HG03442 (cell line): Measurements from ENCODE around the gene OR6B2.
"Not testable (repeated sequence)": the region's sequence is repeated elsewhere in the genome, so short reads cannot be mapped to it uniquely, and the experiment has no call there.

ENCODE experiments used
- ATAC-seq: cut with Tn5 transposase; IDR thresholded peaks from one replicate; pipeline ENCODE4 v1.9.1; 2021; ENCODE audit warnings: mild to moderate bottlenecking, moderate library complexity; ENCODE audit not compliant: unreplicated experiment

The OR6B2 gene

GRCh38 chr2:240030379-240031094 lies at the start of gene OR6B2:
Gene OR6B2 (minus strand): TSS chr2:240030429. CDS start chr2:240030429, 0 bp downstream.
- no peak for ATAC-seq

- no peak for ATAC-seq
These were observed 48.4 kb upstream of the OR6B2 start for GRCh38 chr2:240078631-240079030.

GRCh38 chr2:240077442-240077841 lies 47.2 kb upstream of the OR6B2 start:
- ATAC-seq = no peak

GRCh38 chr2:240074545-240074944 lies 44.3 kb upstream of the OR6B2 start:
- no peak for ATAC-seq

- ATAC-seq = no peak
These were observed 40.7 kb upstream of the OR6B2 start for GRCh38 chr2:240070907-240071306.

GRCh38 chr2:240069829-240070228 lies 39.6 kb upstream of the OR6B2 start:
- ATAC-seq = no peak

- no peak for ATAC-seq
These were observed 38.0 kb upstream of the OR6B2 start for GRCh38 chr2:240068193-240068592.

- ATAC-seq = no peak
These were observed 36.3 kb upstream of the OR6B2 start for GRCh38 chr2:240066489-240066888.

GRCh38 chr2:240064898-240065297 lies 34.7 kb upstream of the OR6B2 start:
- ATAC-seq = no peak

GRCh38 chr2:240060977-240061591 lies 30.9 kb upstream of the OR6B2 start:
- ATAC-seq = no peak

GRCh38 chr2:240056678-240057077 lies 26.4 kb upstream of the OR6B2 start:
- no peak for ATAC-seq

GRCh38 chr2:240055177-240055917 lies 25.1 kb upstream of the OR6B2 start:
- no peak for ATAC-seq

GRCh38 chr2:240053173-240054155 lies 23.2 kb upstream of the OR6B2 start, which contains the start of gene OR6B3:
Gene OR6B3 (minus strand): TSS chr2:240053521.
- no peak for ATAC-seq

GRCh38 chr2:240052524-240052923 lies 22.3 kb upstream of the OR6B2 start:
- ATAC-seq = no peak

- no peak for ATAC-seq
These were observed 21.5 kb upstream of the OR6B2 start for GRCh38 chr2:240051697-240052096.

- ATAC-seq = no peak
These were observed 20.0 kb upstream of the OR6B2 start for GRCh38 chr2:240050278-240050677.

- ATAC-seq = no peak
These were observed 18.0 kb upstream of the OR6B2 start for GRCh38 chr2:240048237-240048636.

- no peak for ATAC-seq
These were observed 14.9 kb upstream of the OR6B2 start for GRCh38 chr2:240045098-240045497.

GRCh38 chr2:240044096-240044495 lies 13.9 kb upstream of the OR6B2 start:
- not testable (repeated sequence) for ATAC-seq

GRCh38 chr2:240043279-240043989 lies 13.2 kb upstream of the OR6B2 start:
- ATAC-seq = no peak
